Endothelial cell (in vitro differentiated cells): ENCODE data around the gene ADAMTSL1. TPM values are rescaled to one million over a fixed set of nuclear protein-coding genes. Genes with fewer than 3 reads are reported as not detected.
A peak's percentile ranks its signal among the peaks of the same experiment; 100 is the strongest.

Experiments used
- DNase-seq: peaks from one replicate; pipeline ENCODE4 v3.0.0; 2021; ENCODE audit warnings: low spot score
- H3K27ac Mint-ChIP-seq: one replicate; pipeline ENCODE4 v1.8.0; 2021; ENCODE audit warnings: mixed read lengths, inconsistent platforms; ENCODE audit not compliant: unreplicated experiment
- H3K27me3 Mint-ChIP-seq: one replicate; pipeline ENCODE4 v1.8.0; 2021; ENCODE audit warnings: mild to moderate bottlenecking, moderate library complexity, mixed read lengths, inconsistent platforms; ENCODE audit not compliant: unreplicated experiment
- H3K36me3 Mint-ChIP-seq: one replicate; pipeline ENCODE4 v1.8.0; 2021; ENCODE audit warnings: mild to moderate bottlenecking, low read depth, mixed read lengths, inconsistent platforms; ENCODE audit not compliant: unreplicated experiment
- H3K4me1 Mint-ChIP-seq: one replicate; pipeline ENCODE4 v1.8.0; 2021; ENCODE audit warnings: mild to moderate bottlenecking, mixed read lengths, inconsistent platforms; ENCODE audit not compliant: unreplicated experiment
- H3K4me3 Mint-ChIP-seq: one replicate; pipeline ENCODE4 v1.8.0; 2021; ENCODE audit warnings: mild to moderate bottlenecking, mixed read lengths, inconsistent platforms; ENCODE audit not compliant: unreplicated experiment
- H3K9me3 Mint-ChIP-seq: one replicate; pipeline ENCODE4 v1.8.0; 2021; ENCODE audit warnings: mixed read lengths, inconsistent platforms; ENCODE audit not compliant: unreplicated experiment
- CTCF ChIP-seq: fragments of 200-600 bp; sonication (generic); IDR thresholded peaks from one replicate; pipeline ENCODE4 v1.5.0; 2021; ENCODE audit warnings: antibody characterized with exemption; ENCODE audit not compliant: unreplicated experiment
- total RNA-seq: library from RNA; stranded (reverse); fragmentation: NEBNext Ultra II Directional; extraction: Animal tissue kit (Norgen Biotek cat#: 25700); gene quantifications from one replicate; pipeline ENCODE4 v1.2.1, GENCODE V29; 2021; ENCODE audit not compliant: unreplicated experiment

ADAMTSL1 gene
- total RNA-seq, 1 donor from 2014 or later, result 18.2 TPM

GRCh38 chr9:18604767-18605730, 131.1 kb downstream of the ADAMTSL1 start:
- no peaks in the 10 kb centered on the region for H3K9me3 Mint-ChIP-seq
- peaks cover 2% of the 10 kb centered on the region for H3K27me3 Mint-ChIP-seq
- H3K36me3 Mint-ChIP-seq, result peaks cover 3% of the 10 kb centered on the region
- H3K4me3 Mint-ChIP-seq, result no peak overlapping the region
- DNase-seq, result no peak
- peaks cover 30% of the 10 kb centered on the region for H3K4me1 Mint-ChIP-seq
- H3K27ac Mint-ChIP-seq, result peak overlapping the region; percentile 45
- TF ChIP-seq CTCF, result no peak

DNA sequence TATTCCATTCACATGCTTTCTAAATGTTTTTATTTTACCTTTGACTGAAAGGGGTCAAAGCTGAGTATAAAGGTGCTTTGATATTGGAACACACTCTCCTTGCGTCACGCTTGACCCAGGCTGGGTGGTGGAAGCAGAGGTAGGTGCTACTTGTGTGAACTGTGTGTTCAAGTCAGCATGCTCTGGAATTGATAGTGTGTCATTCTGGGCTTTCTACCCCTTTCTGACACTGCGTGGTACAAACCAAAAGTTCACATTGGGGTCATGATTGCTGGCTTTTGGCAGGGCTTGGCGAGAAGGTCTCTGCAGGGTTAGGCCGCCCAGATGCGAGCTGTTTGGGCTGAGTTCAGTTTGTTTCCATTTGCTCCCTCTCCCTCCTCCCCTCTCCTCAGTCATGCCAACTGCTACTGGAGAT, 131.8 kb downstream of the ADAMTSL1 start:
- Mint-ChIP-seq H3K9me3 (no peaks in the 10 kb centered on the region), H3K4me3 (no peak overlapping the region), H3K4me1 (peaks cover 25% of the 10 kb centered on the region), H3K36me3 (peaks cover 3% of the 10 kb centered on the region), H3K27ac (no peak overlapping the region), H3K27me3 (peaks cover 2% of the 10 kb centered on the region)
- DNase-seq, result no peak
- no peak for TF ChIP-seq CTCF

DNA sequence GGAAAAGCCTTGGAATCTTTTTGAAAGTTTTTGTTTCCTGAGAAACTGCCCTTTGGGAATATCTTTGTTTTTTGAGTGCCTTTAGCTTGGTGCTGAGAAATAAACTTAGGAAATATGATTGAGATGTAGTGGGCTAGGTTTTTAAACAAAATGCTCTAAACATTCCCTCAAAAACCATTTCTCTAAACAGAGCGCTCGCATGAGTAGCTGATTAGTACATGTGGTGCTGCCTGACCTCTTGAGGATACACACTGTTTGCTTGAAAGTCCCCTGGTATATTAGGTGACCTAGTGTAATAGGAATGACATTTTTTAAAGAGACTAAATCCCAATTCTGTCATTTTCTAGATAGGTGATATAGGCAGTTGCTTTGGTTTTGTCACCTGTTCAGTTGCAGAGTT, 132.3 kb downstream of the ADAMTSL1 start:
- H3K4me3 Mint-ChIP-seq, result no peak overlapping the region
- H3K9me3 Mint-ChIP-seq, result no peaks in the 10 kb centered on the region
- no peak for DNase-seq
- H3K27ac Mint-ChIP-seq, result peak overlapping the region; percentile 89
- peaks cover 2% of the 10 kb centered on the region for H3K27me3 Mint-ChIP-seq
- no peak for TF ChIP-seq CTCF
- peaks cover 3% of the 10 kb centered on the region for H3K36me3 Mint-ChIP-seq
- peaks cover 24% of the 10 kb centered on the region for H3K4me1 Mint-ChIP-seq

DNA sequence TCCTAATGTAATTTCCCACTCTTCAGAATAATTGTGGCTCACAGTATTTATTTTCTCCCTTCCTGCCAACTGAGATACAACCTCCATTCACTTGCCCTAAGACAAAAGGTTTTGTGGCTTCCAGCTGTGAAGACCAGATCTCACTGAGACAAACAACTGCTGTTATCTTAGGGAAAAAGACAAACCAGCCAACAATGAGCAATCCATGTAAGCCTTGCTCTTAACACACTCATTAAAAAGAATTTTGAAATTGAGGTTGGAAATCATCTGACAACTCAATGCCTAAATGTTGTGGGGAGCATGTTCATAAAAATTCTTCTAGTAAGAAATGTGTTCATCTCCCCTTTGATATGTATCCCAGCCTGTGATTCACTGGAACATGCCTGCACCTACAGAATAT, 132.9 kb downstream of the ADAMTSL1 start:
- H3K4me1 Mint-ChIP-seq, result peaks cover 24% of the 10 kb centered on the region
- peaks cover 3% of the 10 kb centered on the region for H3K36me3 Mint-ChIP-seq
- no peak for DNase-seq
- H3K27me3 Mint-ChIP-seq, result peaks cover 2% of the 10 kb centered on the region
- TF ChIP-seq CTCF, result no peak
- no peaks in the 10 kb centered on the region for H3K9me3 Mint-ChIP-seq
- no peak overlapping the region for H3K4me3 Mint-ChIP-seq
- H3K27ac Mint-ChIP-seq, result peak overlapping the region; percentile 89

DNA sequence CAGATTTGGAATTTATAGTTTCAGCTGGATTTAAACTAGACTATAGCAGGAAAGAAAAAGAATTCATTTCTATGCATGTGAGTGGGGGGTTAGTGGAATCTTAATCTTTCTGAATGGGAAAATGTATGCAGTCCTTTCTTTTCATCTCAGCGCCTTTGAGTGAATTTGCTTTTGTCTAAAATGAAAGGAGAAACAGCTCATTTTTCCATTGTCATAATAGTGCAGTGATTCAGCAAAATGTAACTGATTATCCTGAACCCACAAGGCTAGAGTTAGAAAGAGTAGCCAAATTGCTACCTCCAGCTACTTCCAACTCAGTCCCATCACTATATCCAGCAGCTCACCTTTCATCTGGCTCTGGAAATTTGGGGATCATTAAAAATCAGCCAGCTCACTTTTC, 134.4 kb downstream of the ADAMTSL1 start:
- no peak for TF ChIP-seq CTCF
- DNase-seq, result no peak
- no peak overlapping the region for H3K27ac Mint-ChIP-seq
- no peak overlapping the region for H3K4me3 Mint-ChIP-seq
- no peaks in the 10 kb centered on the region for H3K36me3 Mint-ChIP-seq
- peaks cover 4% of the 10 kb centered on the region for H3K27me3 Mint-ChIP-seq
- peaks cover 24% of the 10 kb centered on the region for H3K4me1 Mint-ChIP-seq
- H3K9me3 Mint-ChIP-seq, result no peaks in the 10 kb centered on the region
